GM21528 (cell line): ENCODE results near the gene KCNE5.
"Not testable (repeated sequence)": the region's sequence is repeated elsewhere in the genome, so short reads cannot be mapped to it uniquely, and the experiment has no call there.

Source experiments
- ATAC-seq: cut with Tn5 transposase; IDR thresholded peaks from one replicate; pipeline ENCODE4 v1.9.1; 2021; ENCODE audit warnings: mild to moderate bottlenecking, moderate library complexity; ENCODE audit not compliant: unreplicated experiment, low FRiP score

The KCNE5 gene

GRCh38 chrX:109624641-109625616, at the start of gene KCNE5:
Gene KCNE5, minus strand, starts transcription at chrX:109625172. Its CDS starts 152 bp downstream, at chrX:109625020.
- ATAC-seq: no peak

- no peak for ATAC-seq
These were observed 47.3 kb upstream of the KCNE5 start for GRCh38 chrX:109672239-109672638.

- not testable (repeated sequence) for ATAC-seq
These were observed 46.2 kb upstream of the KCNE5 start for GRCh38 chrX:109671170-109671569.

GRCh38 chrX:109667986-109668385, 43.0 kb upstream of the KCNE5 start:
- no peak for ATAC-seq

- ATAC-seq: no peak
These were observed 35.6 kb upstream of the KCNE5 start for GRCh38 chrX:109660435-109661143.

- no peak for ATAC-seq
These were observed 33.4 kb upstream of the KCNE5 start for GRCh38 chrX:109658391-109658790.

- not testable (repeated sequence) for ATAC-seq
These were observed 32.4 kb upstream of the KCNE5 start for GRCh38 chrX:109657364-109657763.

GRCh38 chrX:109656774-109657173, 31.8 kb upstream of the KCNE5 start:
- no peak for ATAC-seq

GRCh38 chrX:109655502-109656201, 30.7 kb upstream of the KCNE5 start:
- ATAC-seq: no peak

- ATAC-seq: no peak
These were observed 29.6 kb upstream of the KCNE5 start for GRCh38 chrX:109654516-109655109.

GRCh38 chrX:109644671-109645070, 19.7 kb upstream of the KCNE5 start:
- ATAC-seq: not testable (repeated sequence)

GRCh38 chrX:109643687-109644086, 18.7 kb upstream of the KCNE5 start:
- ATAC-seq: no peak

GRCh38 chrX:109638158-109638557, 13.2 kb upstream of the KCNE5 start:
- ATAC-seq: no peak

GRCh38 chrX:109637477-109637876, 12.5 kb upstream of the KCNE5 start:
- not testable (repeated sequence) for ATAC-seq

GRCh38 chrX:109635146-109635545, 10.2 kb upstream of the KCNE5 start:
- ATAC-seq: no peak

- ATAC-seq: no peak
These were observed 8.0 kb upstream of the KCNE5 start for GRCh38 chrX:109632906-109633504.

- no peak for ATAC-seq
These were observed 4.3 kb upstream of the KCNE5 start for GRCh38 chrX:109629310-109629709.

GRCh38 chrX:109626637-109627036, 1.7 kb upstream of the KCNE5 start:
- no peak for ATAC-seq

GRCh38 chrX:109623997-109624396, 975 bp downstream of the KCNE5 start:
- ATAC-seq: no peak

GRCh38 chrX:109622270-109622669, 2.7 kb downstream of the KCNE5 start:
- ATAC-seq: no peak
